NOMO-1 treated with dmso at 0.1 percent for 144 hours (cell line): ENCODE data around the gene OSBPL10.
"Not testable (repeated sequence)": the region's sequence is repeated elsewhere in the genome, so short reads cannot be mapped to it uniquely, and the experiment has no call there.

Source experiments
- DNase-seq: peaks from one replicate; lab custom pipeline; 2025; ENCODE audit not compliant: unreplicated experiment; lab: John Stamatoyannopoulos, UW

The OSBPL10 gene

DNA sequence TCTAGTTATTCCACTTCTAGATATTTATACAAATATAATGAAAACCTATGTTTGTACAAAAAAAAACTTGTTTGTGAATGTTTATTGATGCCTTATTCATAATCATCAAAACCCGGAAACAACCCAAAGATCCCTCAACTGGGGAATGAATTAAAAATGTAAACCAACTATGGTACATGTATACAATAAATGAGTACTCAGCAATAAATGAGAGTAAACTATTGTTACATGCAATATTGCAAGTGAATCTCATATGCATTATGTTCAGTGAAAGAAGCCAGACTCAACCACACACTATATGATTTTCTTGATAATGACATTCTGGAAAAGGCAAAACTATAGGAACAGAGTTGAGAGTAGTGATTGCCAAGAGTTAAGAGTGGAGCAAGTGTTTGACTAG, 12.8 kb upstream of the OSBPL10 start:
- DNase-seq: no peak

DNA sequence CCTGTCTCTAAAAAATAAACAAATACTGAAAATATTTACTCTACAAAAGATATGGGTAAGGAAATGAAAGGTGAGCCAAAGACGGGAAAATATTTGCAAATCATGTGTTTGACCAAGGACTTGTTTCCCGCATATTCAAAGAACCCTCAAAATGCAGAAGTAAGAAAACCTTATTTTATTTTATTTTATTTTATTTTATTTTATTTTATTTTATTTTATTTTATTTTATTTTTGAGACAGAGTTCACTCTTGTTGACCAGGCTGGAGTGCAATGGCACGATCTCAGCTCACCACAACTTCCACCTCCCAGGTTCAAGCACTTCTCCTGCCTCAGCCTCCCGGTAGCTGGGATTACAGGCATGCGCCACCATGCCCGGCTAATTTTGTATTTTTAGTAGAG, 11.9 kb upstream of the OSBPL10 start:
- not testable (repeated sequence) for DNase-seq

DNA sequence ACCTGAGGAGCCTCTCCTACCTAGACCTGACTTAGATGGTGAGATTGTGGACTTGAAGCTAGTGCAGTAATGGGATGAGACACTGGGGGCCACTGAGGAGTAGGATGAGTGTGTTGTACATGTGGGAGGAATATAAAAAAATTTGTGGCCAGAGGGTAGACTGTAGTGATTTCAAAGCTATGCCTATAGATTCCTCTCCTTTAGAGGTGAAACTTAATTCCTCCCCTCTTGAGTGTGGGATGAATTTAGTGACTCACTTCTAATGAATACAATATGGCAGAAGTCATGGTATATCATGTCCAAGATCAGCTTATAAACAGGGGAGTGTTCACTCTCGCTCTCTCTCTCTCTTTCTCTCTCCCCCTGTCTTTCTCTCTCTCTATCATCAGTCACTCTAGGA, 7.2 kb upstream of the OSBPL10 start:
- DNase-seq: no peak

DNA sequence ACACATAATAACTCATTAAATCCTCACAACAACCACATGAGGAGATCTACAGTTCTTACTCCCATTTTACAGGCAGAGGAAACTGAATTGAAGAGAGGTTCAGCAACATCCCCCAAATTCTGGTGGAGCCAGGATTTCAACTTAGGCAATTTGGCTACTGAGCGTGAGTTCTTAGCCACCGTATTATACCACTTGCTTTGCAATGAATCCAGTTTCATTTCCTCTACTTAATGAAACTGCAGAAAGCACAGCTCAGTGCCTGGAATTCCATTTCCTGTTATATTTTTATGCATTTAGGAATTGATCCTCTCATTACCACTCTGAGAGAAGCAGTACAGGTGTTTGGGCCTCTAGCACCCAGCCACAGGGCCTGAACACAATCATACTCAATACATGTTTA, 4.8 kb upstream of the OSBPL10 start:
- DNase-seq: no peak

DNA sequence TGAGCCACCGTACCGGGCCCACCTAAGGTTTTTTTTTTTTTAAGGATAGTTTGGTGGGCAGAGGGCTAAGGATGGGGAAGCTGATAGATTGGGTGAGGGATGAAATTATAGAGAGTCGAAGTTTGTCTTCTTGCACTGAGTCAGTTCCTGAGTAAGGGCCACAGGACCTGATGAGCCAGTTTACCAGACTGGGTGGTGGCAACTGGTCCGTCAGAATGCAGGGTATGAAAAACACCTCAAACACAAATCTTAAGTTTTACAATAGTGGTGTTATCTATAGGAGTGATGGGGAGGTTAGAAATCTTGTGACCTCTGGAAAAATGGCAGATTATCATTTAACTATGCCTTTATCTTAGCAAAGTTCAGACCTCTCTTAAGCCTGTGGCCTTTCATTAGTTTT, 3.3 kb upstream of the OSBPL10 start:
- DNase-seq: no peak

DNA sequence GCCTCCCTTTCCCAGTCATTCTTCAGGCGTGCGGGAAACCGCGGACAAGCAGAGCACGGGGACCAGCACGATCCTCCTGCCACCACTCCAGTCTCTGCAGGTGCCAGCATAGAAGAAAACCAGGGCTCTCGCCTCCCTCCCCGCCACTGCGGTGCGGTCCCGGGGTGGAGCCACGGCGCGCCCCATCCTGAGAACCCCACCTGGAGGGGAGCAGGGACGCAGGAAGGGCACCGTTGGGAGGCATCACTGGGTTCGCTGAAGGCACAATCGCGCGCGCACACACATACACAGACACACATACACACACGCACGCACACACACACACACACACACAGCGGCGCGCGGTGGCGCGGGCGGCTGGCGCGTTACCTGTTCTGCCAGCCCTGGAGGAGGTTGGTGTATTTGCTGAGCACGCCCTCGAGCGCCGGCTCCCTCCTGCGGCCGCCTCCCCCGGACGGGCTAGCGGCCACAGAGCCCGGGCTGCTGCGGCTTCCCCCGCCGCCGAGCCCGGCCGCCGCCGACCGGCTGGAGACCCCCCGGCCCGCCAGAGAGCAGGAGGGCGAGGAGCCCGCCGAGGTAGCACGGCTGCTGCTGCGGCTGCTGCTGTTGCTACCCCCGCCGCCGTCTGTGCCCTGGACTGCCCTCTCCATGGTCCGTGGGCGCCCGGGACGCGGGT, 394 bp downstream of the OSBPL10 start:
- DNase-seq: no peak

DNA sequence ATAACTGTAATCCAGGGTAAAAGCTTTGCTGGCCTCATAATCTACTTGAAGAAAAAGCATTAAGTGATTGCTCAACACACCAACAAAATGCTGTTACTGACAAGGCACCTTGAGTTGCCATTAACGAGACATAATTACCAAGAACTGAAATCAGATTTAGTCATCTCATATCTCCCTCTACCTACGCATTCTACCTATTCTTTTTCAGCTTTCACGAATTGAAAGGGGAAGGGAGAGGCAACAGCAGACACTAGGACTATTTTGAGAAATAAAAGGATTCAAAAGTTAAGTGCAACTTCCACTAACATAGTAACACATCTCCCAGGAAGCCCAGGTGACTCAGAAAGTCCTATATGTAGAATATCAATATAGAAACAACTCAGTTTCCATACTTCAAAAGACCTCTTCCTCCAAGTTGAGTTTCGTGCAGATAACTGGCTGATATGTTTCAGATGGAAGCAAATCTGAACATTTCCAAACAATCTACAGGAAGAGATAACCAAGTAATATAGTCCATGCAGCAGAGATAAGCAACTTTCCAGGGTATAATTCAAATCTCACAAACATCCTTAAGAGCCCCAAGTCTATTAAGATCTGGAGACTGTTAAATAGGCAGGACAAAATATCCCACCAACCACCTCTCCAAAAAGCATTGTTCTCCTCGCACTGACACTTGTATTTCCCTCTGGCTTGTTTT, 1.9 kb downstream of the OSBPL10 start:
- DNase-seq: no peak

DNA sequence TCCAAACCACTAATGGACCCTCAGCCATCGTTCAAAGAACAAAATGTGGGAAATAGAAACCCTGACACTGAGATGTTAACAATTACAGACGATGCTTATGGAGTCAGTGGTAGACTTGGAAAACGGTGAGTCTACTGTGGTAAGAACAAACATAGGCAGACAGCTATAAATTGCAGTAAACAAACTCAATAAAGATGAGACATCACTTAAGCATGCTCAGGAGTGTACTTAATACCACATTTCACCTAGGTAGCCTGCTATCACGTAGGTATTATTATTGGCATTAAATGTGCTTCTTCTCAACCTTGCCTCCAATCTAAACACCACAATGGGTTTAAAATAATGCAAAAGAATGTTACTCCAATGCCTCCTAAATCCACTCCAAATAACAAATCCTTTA, 2.5 kb downstream of the OSBPL10 start:
- no peak for DNase-seq

DNA sequence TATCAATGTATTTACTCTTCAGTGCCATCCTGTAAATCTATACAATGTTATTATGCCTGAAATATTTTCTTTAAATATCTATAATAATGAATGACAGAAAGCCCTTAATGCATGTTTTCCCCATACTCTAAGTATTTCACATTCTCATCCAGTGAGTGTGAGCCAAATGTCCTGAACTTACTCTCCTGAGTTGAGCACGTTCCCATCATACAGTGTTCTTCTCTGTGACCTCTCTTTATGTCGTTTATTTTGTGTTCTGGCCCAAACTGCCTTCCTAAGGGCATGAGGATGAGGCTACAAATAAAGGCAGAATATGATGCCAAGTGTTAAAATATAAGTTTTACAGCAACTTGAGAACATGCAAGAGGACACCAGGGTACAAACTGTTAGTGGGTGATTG, 3.3 kb downstream of the OSBPL10 start:
- no peak for DNase-seq

DNA sequence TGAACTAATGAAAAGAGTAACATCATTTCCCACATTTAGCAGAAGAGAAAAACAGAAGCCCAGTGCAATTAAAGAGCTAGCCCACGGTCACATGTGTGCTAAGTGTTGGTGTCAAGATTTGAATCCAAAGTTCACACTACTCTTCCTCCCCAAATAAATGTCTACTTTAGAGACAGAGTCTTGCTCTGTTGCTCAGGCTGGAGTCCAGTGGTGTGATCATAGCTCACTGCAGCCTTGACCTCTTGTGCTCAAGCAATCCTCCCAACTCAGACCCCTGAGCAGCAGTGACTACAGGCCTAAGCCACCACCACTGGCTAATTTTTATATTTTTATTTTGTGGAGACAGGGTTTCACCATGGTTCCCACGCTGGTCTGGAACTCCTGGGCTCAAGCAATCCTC, 4.8 kb downstream of the OSBPL10 start:
- no peak for DNase-seq

DNA sequence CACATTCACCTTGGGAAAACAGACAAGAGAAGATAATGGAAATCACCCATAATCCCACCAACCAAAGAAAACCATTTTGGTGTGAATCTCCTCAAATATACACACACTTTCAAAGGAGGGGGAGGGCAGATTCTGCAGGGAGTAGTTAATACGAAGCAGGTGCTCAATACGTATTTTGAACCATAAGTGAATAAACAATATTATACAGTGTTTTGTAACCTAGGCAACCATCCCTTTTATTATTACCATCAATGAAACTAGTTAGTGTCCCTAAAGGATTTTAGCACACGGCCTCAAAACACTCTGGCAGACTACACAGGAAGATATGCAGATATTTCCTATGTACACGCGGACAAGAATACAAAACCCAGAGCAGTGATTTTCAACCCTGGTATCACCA, 6.1 kb downstream of the OSBPL10 start:
- no peak for DNase-seq

DNA sequence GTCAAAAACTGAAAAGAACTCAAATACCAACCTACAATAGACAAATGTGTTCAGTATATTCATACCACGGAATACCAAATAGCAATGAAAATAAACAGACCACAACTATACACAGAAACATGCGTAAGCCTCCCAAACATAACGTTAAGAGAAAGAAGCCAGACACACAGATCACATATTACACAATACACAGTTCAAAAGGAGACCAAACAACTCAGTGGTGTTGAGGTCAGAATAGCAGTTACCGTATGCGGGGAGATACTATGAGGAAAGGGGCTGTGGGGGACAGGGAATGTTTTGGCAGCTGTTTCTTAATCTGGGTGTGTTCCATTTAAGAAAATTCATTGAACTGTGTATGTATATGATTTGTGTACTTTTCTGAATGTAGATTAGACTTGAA, 6.6 kb downstream of the OSBPL10 start:
- no peak for DNase-seq

DNA sequence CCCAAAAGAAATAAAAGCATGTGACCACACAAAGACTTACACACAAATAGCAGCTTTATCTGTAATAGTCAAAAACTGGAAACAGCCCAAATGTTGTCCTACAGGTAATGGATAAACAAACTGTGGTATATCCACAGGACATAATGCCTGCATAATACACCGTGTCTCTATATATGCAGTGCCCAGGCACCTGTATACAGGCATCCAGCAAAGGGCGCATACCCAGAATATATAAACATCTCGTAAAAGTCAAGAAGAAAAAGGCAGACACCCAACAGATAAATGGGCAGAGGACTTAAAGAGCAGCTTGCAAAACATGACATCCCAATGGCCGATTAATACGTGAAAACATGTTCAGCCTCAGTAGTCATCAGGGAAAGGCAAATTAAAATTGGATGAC, 7.2 kb downstream of the OSBPL10 start:
- DNase-seq: no peak

DNA sequence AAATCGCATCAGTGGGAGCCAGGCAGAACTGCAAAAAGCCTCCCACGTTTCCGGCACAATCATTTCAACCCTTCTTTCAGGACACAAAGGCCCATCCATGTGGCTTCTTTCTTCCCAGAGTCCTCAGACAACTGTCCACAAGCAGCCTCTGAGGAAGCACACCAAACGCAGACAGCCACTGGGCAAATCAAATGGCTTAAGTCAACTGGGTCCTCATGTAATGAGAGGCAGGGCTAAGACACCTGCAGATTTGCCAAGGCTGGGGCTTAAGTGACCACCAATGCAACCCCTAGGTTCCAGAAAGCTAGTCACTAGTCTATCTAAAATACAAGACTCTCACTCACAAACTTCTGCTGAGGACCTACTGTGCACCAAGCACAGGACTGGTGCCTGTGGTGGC, 8.0 kb downstream of the OSBPL10 start:
- no peak for DNase-seq

DNA sequence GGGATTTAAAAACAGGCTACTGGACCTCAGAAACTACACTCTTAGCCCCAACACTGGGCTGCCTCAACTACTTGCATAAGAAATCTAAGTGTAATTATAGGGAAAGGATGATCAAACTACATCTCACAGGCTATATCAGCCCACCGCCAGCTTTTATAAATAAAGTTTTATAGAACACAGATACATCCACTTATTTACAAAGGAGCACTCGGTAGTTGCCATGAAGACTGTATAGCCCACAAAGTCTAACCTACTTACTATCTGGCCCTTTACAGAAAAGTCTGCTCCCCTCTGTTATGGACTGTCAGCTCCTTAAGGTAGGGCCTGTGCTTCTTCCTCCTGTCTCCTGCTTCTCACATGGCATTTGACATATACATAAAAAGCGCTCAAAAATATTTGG, 9.5 kb downstream of the OSBPL10 start:
- DNase-seq: no peak

DNA sequence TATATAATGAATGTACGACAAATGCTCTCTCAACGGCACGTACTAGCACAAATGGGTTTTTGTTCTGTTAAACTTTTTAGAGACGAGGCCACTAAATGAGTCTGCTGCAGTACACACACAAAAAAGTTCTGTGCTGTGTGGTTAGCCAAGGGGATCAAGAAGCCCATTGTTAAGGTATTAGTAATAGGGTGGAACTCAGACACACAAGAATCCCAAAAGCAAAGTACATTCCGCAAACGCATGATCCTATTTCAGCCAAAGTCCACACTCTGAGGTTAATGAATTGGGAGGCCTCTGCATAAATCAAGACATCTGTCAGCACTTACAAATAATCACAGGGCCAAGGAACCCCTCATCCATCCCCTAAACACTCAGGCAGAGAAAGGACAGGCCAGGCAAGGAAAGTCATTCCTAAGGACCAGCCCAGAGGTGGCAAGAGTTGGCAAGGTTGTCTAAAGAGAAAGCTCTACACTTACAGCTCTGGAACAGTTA, 12.1 kb downstream of the OSBPL10 start:
- no peak for DNase-seq

DNA sequence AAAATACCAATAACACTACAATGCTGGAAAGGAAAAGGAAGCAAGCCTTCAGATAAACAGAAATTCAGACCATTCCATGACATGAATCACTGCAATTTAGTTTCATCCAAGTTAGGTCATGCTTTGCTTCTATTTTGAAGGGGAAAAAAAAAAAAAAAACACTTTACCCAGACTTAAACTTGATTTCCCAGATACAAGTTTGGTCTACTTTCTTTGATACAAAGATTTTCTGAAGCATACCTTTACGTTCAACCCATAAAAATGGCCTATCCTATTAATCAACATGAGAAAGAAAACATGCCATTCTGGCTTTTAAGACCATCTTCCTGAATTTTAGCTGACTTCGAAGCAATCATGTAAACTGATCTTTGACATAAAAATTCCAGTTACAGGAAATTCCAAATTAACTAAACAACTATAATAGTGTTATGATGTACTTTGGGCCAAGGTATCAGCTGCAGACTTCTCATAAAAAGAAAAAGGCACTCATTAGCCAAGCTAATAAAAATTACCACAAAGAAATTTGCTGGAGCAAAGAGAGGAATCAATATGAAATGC, 12.6 kb downstream of the OSBPL10 start:
- DNase-seq: no peak

DNA sequence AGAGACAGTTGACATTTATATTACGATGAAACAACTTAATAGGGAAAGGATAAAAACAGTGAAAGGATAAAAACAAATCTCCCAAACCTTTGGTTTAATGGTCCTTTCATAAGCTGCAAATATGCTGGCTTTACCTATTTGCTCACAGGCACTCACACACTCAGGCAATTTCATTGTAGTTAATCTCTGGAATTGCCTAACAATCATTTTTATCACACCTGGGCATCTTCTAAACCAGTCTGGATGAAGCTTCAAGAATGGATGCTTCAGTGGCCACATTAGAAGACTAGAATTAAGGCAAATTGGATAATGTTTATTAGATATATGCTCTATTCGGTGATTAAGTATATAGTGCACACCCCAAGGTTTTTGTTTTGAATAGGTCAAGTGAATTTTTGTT, 13.5 kb downstream of the OSBPL10 start:
- no peak for DNase-seq

DNA sequence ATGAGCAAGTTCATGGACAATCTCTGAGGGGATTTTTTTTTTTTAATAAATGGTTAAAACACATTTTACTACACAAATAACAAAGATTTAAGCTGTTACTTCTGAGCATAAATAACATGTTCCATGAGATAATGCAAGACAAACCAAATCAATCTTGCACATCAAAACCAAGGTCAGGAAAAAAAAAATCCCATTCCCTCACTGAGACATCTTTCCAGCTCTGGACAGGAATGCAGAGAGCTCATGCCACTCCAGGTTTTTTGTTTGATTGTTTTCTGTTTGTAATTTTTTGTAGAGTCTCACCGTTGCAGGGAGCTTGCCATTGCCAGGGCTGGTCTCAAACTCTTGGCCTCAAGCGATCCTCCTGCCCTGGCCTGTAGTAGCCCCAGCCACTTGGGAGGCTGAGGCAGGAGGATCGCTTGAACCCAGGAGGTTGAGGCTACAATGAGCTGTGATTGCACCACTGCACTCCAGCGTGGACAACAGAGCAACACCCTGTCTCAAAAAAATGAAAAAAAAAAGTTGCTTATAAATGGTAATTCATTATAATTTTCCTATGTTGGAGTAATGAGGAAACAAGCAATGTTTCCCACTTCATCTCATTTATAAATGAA, 14.0 kb downstream of the OSBPL10 start:
- no peak for DNase-seq

DNA sequence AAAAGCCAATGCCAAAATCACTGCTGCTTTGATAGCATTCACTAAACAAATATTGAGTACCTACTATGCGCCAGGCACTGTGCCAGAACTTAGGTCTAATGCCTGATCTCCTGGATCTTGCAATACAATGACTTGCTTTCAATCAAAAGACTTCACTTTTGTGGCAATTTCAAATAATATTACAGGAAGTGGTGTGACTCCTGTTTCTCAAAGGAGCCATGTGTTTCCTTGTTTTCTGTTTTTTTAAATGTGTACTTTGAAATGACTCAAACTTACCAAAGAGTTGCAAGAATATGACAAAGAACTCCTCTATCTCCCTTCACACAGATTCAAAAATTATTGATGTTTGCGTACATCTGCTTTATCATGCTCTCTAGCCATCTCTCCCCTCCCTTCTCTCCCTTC, 18.3 kb downstream of the OSBPL10 start:
- no peak for DNase-seq

DNA sequence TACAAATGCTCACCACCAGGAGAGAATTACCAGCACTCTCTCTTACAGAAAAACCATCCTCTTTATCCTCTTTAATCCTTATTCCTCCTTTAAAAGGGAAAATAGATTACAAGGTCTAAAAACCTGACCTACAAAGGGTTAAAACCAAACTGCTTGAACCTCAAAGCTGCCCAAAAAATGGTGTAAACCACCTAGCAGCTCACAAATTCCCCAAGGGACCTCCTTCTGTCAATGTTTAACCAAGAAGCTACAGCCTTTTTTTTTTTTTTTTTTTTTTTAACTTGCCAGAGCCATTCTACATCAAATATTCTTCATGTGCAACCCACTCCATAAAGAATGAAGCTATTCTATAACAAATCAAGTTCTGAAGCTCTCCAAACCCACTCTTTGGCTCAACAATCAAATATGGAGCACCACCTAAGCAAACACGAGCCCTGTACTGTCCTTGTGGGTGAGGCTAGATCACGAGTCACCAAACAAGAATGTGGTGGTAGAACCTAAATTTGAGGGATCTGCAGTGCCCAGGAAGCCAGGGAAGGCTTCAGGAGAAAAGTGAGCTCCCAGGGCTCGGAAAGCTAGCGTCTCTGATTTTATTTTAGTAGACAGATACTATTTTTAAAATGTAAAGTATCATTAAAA, 20.1 kb downstream of the OSBPL10 start:
- no peak for DNase-seq
